ENCODE measurements around the gene KRTAP20-1.

Gene KRTAP20-1
- total RNA-seq: 0 reads per million in 2 donors

GRCh38 chr21:30616125-30616524, at the start of gene KRTAP20-1:
TSS of gene KRTAP20-1 (plus strand) at chr21:30616425. CDS start at chr21:30616455, 30 bp downstream.
- no peak for DNase-seq

- DNase-seq: no peak
Observed at GRCh38 chr21:30567617-30568016, 48.6 kb upstream of the KRTAP20-1 start.

GRCh38 chr21:30577766-30578165, 38.5 kb upstream of the KRTAP20-1 start:
- no peak for DNase-seq

GRCh38 chr21:30579346-30579745, 36.9 kb upstream of the KRTAP20-1 start:
- DNase-seq: no peak

GRCh38 chr21:30580132-30580531, 36.1 kb upstream of the KRTAP20-1 start:
- DNase-seq: no peak

GRCh38 chr21:30582870-30583269, 33.4 kb upstream of the KRTAP20-1 start:
- no peak for DNase-seq

GRCh38 chr21:30590297-30590696, 25.9 kb upstream of the KRTAP20-1 start, which contains the start of gene KRTAP22-2:
TSS of gene KRTAP22-2 (minus strand) at chr21:30590397.
- DNase-seq: no peak

- no peak for DNase-seq
Observed at GRCh38 chr21:30592140-30592539, 24.1 kb upstream of the KRTAP20-1 start, which contains the start of gene KRTAP6-3. TSS of gene KRTAP6-3 (plus strand) at chr21:30592440. CDS start at chr21:30592446, 6 bp downstream.

- DNase-seq: no peak
Observed at GRCh38 chr21:30598802-30599201, 17.4 kb upstream of the KRTAP20-1 start, which contains the start of gene KRTAP6-2. TSS of gene KRTAP6-2 (minus strand) at chr21:30598902. CDS start at chr21:30598874, 28 bp downstream.

GRCh38 chr21:30600787-30601186, 15.4 kb upstream of the KRTAP20-1 start, which contains the start of gene KRTAP22-1:
TSS of gene KRTAP22-1 (plus strand) at chr21:30601087.
- DNase-seq: no peak

GRCh38 chr21:30605968-30606367, 10.3 kb upstream of the KRTAP20-1 start:
- no peak for DNase-seq

- no peak for DNase-seq
Observed at GRCh38 chr21:30612132-30612531, 4.1 kb upstream of the KRTAP20-1 start.

GRCh38 chr21:30613836-30614235, 2.4 kb upstream of the KRTAP20-1 start, which contains the start of gene KRTAP6-1:
TSS of gene KRTAP6-1 (minus strand) at chr21:30613930. CDS start at chr21:30613904, 26 bp downstream.
- no peak for DNase-seq

GRCh38 chr21:30615199-30615598, 1.0 kb upstream of the KRTAP20-1 start:
- DNase-seq: no peak

GRCh38 chr21:30620080-30620479, 3.9 kb downstream of the KRTAP20-1 start:
- DNase-seq: no peak

- DNase-seq: no peak
Observed at GRCh38 chr21:30620522-30620921, 4.3 kb downstream of the KRTAP20-1 start, which contains the start of gene KRTAP20-4. TSS of gene KRTAP20-4 (plus strand) at chr21:30620627.

GRCh38 chr21:30623362-30623761, 7.1 kb downstream of the KRTAP20-1 start:
- DNase-seq: no peak

- DNase-seq: no peak
Observed at GRCh38 chr21:30625449-30626165, 9.4 kb downstream of the KRTAP20-1 start.

- DNase-seq: no peak
Observed at GRCh38 chr21:30628109-30628508, 11.9 kb downstream of the KRTAP20-1 start.

GRCh38 chr21:30629200-30629599, 13.0 kb downstream of the KRTAP20-1 start:
- DNase-seq: no peak

- DNase-seq: no peak
Observed at GRCh38 chr21:30634906-30635305, 18.7 kb downstream of the KRTAP20-1 start, which contains the start of gene KRTAP20-2. TSS of gene KRTAP20-2 (plus strand) at chr21:30635206. CDS start at chr21:30635264, 58 bp downstream.

GRCh38 chr21:30638686-30639085, 22.5 kb downstream of the KRTAP20-1 start:
- no peak for DNase-seq

- no peak for DNase-seq
Observed at GRCh38 chr21:30642564-30642963, 26.3 kb downstream of the KRTAP20-1 start, which contains the start of gene KRTAP20-3. TSS of gene KRTAP20-3 (plus strand) at chr21:30642864.

- no peak for DNase-seq
Observed at GRCh38 chr21:30646904-30647414, 30.7 kb downstream of the KRTAP20-1 start.
